ENCODE results near the gene DOCK6. TPM values are rescaled to one million over a fixed set of nuclear protein-coding genes. Genes with fewer than 3 reads are reported as not detected.
A peak's percentile ranks its signal among the peaks of the same experiment; 100 is the strongest.

The DOCK6 gene
- total RNA-seq, 1 donor from 2014 or later, result 3.9 TPM

- no peak overlapping the region for H3K4me3 Mint-ChIP-seq (ENCODE audit: low read depth)
- H3K36me3 Mint-ChIP-seq (ENCODE audit: low read depth), result no peaks in the 10 kb centered on the region
- peaks cover 2% of the 10 kb centered on the region for H3K27me3 Mint-ChIP-seq (ENCODE audit: low read depth)
- no peaks in the 10 kb centered on the region for H3K9me3 Mint-ChIP-seq
- peaks cover 4% of the 10 kb centered on the region for H3K4me1 Mint-ChIP-seq (ENCODE audit: low read depth)
- intact Hi-C loops (cut with micrococcal nuclease), result loop anchor here (5.0 kb wide), 2 partner anchors 65 to 165 kb away; no protein-coding TSS in a partner anchor
- no peak for DNase-seq (ENCODE audit: low spot score)
- H3K27ac Mint-ChIP-seq, result no peak overlapping the region
These were observed 59.7 kb downstream of the DOCK6 start for GRCh38 chr19:11202488-11203193.

GRCh38 chr19:11201791-11202190, 60.5 kb downstream of the DOCK6 start:
- Mint-ChIP-seq H3K27ac (no peak overlapping the region), H3K9me3 (no peaks in the 10 kb centered on the region), H3K27me3 (ENCODE audit: low read depth) (peaks cover 2% of the 10 kb centered on the region), H3K4me1 (ENCODE audit: low read depth) (peaks cover 6% of the 10 kb centered on the region), H3K4me3 (ENCODE audit: low read depth) (no peak overlapping the region), H3K36me3 (ENCODE audit: low read depth) (no peaks in the 10 kb centered on the region)
- intact Hi-C loops (cut with micrococcal nuclease), result loop anchor here (5.0 kb wide), 2 partner anchors 64 to 164 kb away; no protein-coding TSS in a partner anchor
- DNase-seq (ENCODE audit: low spot score), result no peak

- intact Hi-C loops (cut with micrococcal nuclease), result loop anchor here (5.0 kb wide), 2 partner anchors 64 to 164 kb away; no protein-coding TSS in a partner anchor
These were observed 61.4 kb downstream of the DOCK6 start for GRCh38 chr19:11200931-11201330.

GRCh38 chr19:11200015-11200574, 62.2 kb downstream of the DOCK6 start:
- H3K4me1 Mint-ChIP-seq (ENCODE audit: low read depth), result peaks cover 8% of the 10 kb centered on the region
- no peak for DNase-seq (ENCODE audit: low spot score)
- intact Hi-C loops (cut with micrococcal nuclease), result loop anchor here (5.0 kb wide), 2 partner anchors 63 to 163 kb away; no protein-coding TSS in a partner anchor

More at GRCh38 chr19:11200931-11201330, 61.4 kb downstream of the DOCK6 start:
- Mint-ChIP-seq H3K4me3 (ENCODE audit: low read depth) (no peak overlapping the region), H3K9me3 (no peaks in the 10 kb centered on the region), H3K27me3 (ENCODE audit: low read depth) (peaks cover 4% of the 10 kb centered on the region), H3K4me1 (ENCODE audit: low read depth) (peaks cover 6% of the 10 kb centered on the region), H3K27ac (no peak overlapping the region), H3K36me3 (ENCODE audit: low read depth) (no peaks in the 10 kb centered on the region)
- DNase-seq (ENCODE audit: low spot score), result no peak

GRCh38 chr19:11199517-11199916, 62.8 kb downstream of the DOCK6 start:
- Mint-ChIP-seq H3K9me3 (no peaks in the 10 kb centered on the region), H3K4me1 (ENCODE audit: low read depth) (peaks cover 8% of the 10 kb centered on the region), H3K27ac (no peak overlapping the region), H3K27me3 (ENCODE audit: low read depth) (peaks cover 9% of the 10 kb centered on the region), H3K36me3 (ENCODE audit: low read depth) (no peaks in the 10 kb centered on the region), H3K4me3 (ENCODE audit: low read depth) (no peak overlapping the region)
- DNase-seq (ENCODE audit: low spot score), result no peak
- intact Hi-C loops (cut with micrococcal nuclease), result no loop called here

More at GRCh38 chr19:11200015-11200574, 62.2 kb downstream of the DOCK6 start:
- Mint-ChIP-seq H3K27me3 (ENCODE audit: low read depth) (peaks cover 9% of the 10 kb centered on the region), H3K36me3 (ENCODE audit: low read depth) (no peaks in the 10 kb centered on the region), H3K9me3 (no peaks in the 10 kb centered on the region), H3K27ac (no peak overlapping the region), H3K4me3 (ENCODE audit: low read depth) (no peak overlapping the region)

- Mint-ChIP-seq H3K4me3 (ENCODE audit: low read depth) (peak overlapping the region; percentile 30), H3K36me3 (ENCODE audit: low read depth) (no peaks in the 10 kb centered on the region), H3K27me3 (ENCODE audit: low read depth) (peaks cover 9% of the 10 kb centered on the region), H3K27ac (no peak overlapping the region), H3K9me3 (no peaks in the 10 kb centered on the region), H3K4me1 (ENCODE audit: low read depth) (peaks cover 8% of the 10 kb centered on the region)
- intact Hi-C loops (cut with micrococcal nuclease), result no loop called here
- no peak for DNase-seq (ENCODE audit: low spot score)
These were observed 63.4 kb downstream of the DOCK6 start for GRCh38 chr19:11198769-11199424.

- no peak for DNase-seq (ENCODE audit: low spot score)
- Mint-ChIP-seq H3K27ac (no peak overlapping the region), H3K27me3 (ENCODE audit: low read depth) (peaks cover 9% of the 10 kb centered on the region), H3K4me1 (ENCODE audit: low read depth) (peaks cover 8% of the 10 kb centered on the region), H3K36me3 (ENCODE audit: low read depth) (no peaks in the 10 kb centered on the region), H3K9me3 (no peaks in the 10 kb centered on the region), H3K4me3 (ENCODE audit: low read depth) (peak overlapping the region; percentile 73)
- intact Hi-C loops (cut with micrococcal nuclease), result no loop called here
These were observed 64.2 kb downstream of the DOCK6 start for GRCh38 chr19:11198175-11198534.

- DNase-seq (ENCODE audit: low spot score), result peak; percentile 73
- H3K9me3 Mint-ChIP-seq, result no peaks in the 10 kb centered on the region
- H3K36me3 Mint-ChIP-seq (ENCODE audit: low read depth), result no peaks in the 10 kb centered on the region
- no peak within 1 kb of the TSS for H3K27ac Mint-ChIP-seq
- intact Hi-C loops (cut with micrococcal nuclease), result no loop called here
- peaks cover 6% of the 10 kb centered on the region for H3K4me1 Mint-ChIP-seq (ENCODE audit: low read depth)
- peaks cover 9% of the 10 kb centered on the region for H3K27me3 Mint-ChIP-seq (ENCODE audit: low read depth)
- H3K4me3 Mint-ChIP-seq (ENCODE audit: low read depth), result peak within 1 kb of the TSS; percentile 73
These were observed 64.8 kb downstream of the DOCK6 start, which contains the start of gene KANK2 for GRCh38 chr19:11197291-11198174. Gene KANK2, minus strand, starts transcription at chr19:11197545. Its CDS starts 3,034 bp downstream, at chr19:11194511.

GRCh38 chr19:11196406-11197287, 65.7 kb downstream of the DOCK6 start:
- peak; percentile 15 for DNase-seq (ENCODE audit: low spot score)
- Mint-ChIP-seq H3K27ac (no peak overlapping the region), H3K4me1 (ENCODE audit: low read depth) (peaks cover 6% of the 10 kb centered on the region), H3K36me3 (ENCODE audit: low read depth) (no peaks in the 10 kb centered on the region), H3K4me3 (ENCODE audit: low read depth) (peak overlapping the region; percentile 71), H3K9me3 (no peaks in the 10 kb centered on the region), H3K27me3 (ENCODE audit: low read depth) (peaks cover 9% of the 10 kb centered on the region)
- intact Hi-C loops (cut with micrococcal nuclease), result no loop called here

- no peak for DNase-seq (ENCODE audit: low spot score)
- no peaks in the 10 kb centered on the region for H3K36me3 Mint-ChIP-seq (ENCODE audit: low read depth)
- no peak overlapping the region for H3K27ac Mint-ChIP-seq
- H3K4me3 Mint-ChIP-seq (ENCODE audit: low read depth), result no peak overlapping the region
- intact Hi-C loops (cut with micrococcal nuclease), result no loop called here
- H3K4me1 Mint-ChIP-seq (ENCODE audit: low read depth), result peaks cover 6% of the 10 kb centered on the region
- peaks cover 9% of the 10 kb centered on the region for H3K27me3 Mint-ChIP-seq (ENCODE audit: low read depth)
- no peaks in the 10 kb centered on the region for H3K9me3 Mint-ChIP-seq
These were observed 66.6 kb downstream of the DOCK6 start for GRCh38 chr19:11195681-11196080.

- H3K9me3 Mint-ChIP-seq, result no peaks in the 10 kb centered on the region
- H3K27me3 Mint-ChIP-seq (ENCODE audit: low read depth), result peaks cover 9% of the 10 kb centered on the region
- intact Hi-C loops (cut with micrococcal nuclease), result no loop called here
These were observed 67.4 kb downstream of the DOCK6 start for GRCh38 chr19:11194656-11195558.

More at GRCh38 chr19:11194656-11195558, 67.4 kb downstream of the DOCK6 start:
- Mint-ChIP-seq H3K36me3 (ENCODE audit: low read depth) (no peaks in the 10 kb centered on the region), H3K27ac (no peak overlapping the region), H3K4me3 (ENCODE audit: low read depth) (no peak overlapping the region), H3K4me1 (ENCODE audit: low read depth) (peaks cover 6% of the 10 kb centered on the region)
- no peak for DNase-seq (ENCODE audit: low spot score)
